C4-2B (cell line): ENCODE data around the gene SOST.

Experiments
- CTCF ChIP-seq: fragments of 450-650 bp; conservative IDR thresholded peaks from 2 replicates; pipeline ENCODE4 v1.5.1; 2017; ENCODE audit warnings: mild to moderate bottlenecking
- ZFX ChIP-seq: fragments of 450-650 bp; IDR thresholded peaks from 2 replicates; pipeline ENCODE4 v1.6.1; 2017

- no peak for TF ChIP-seq CTCF
- no peak for TF ChIP-seq ZFX
Observed at GRCh38 chr17:43772877-43773648, 14.5 kb upstream of the SOST start.
